Sigmoid colon (tissue), 7 donors: ENCODE results near the gene GCC2. TPM values are rescaled to one million over a fixed set of nuclear protein-coding genes. Genes with fewer than 3 reads are reported as not detected.

ENCODE experiments used
- DNase-seq: peaks from one replicate; pipeline ENCODE4 v3.0.0-alpha.2; 2019
- H3K27ac ChIP-seq, 4 donors: fragments of 200-600 bp; sonication (generic); one replicate each; pipeline ENCODE4 v1.5.1; 2016 to 2019; ENCODE audit warnings: mild to moderate bottlenecking in 1 of 4
- H3K27me3 ChIP-seq, 3 donors: fragments of 200-600 bp; sonication (generic); one replicate each; pipeline ENCODE4 v1.5.1; 2019; ENCODE audit warnings: mild to moderate bottlenecking in 1 of 3
- H3K36me3 ChIP-seq, 4 donors: fragments of 200-600 bp; sonication (generic); one replicate each; pipeline ENCODE4 v1.5.1; 2016 to 2019
- H3K4me1 ChIP-seq, 4 donors: fragments of 200-600 bp; sonication (generic); one replicate each; pipeline ENCODE4 v1.5.1; 2017 to 2019
- H3K4me3 ChIP-seq, 4 donors: fragments of 200-600 bp; sonication (generic); one replicate each; pipeline ENCODE4 v1.5.1; 2017 to 2019; ENCODE audit warnings: mild to moderate bottlenecking in 2 of 4, moderate library complexity in 1 of 4
- H3K9me3 ChIP-seq, 4 donors: fragments of 200-600 bp in 3 of 4; sonication (generic) in 3 of 4; one replicate each; pipeline versions ENCODE4 v1.5.1 to v1.6.1; 2013 to 2019
- EP300 ChIP-seq, 4 donors: sonication (generic); formaldehyde crosslinking; IDR thresholded peaks; one replicate each; pipeline ENCODE4 v1.6.1; 2017; ENCODE audit warnings: antibody characterized with exemption in 4 of 4
- POLR2A ChIP-seq, 2 donors: fragments of 450-650 bp; IDR thresholded peaks; one replicate each; pipeline ENCODE4 v1.6.1; 2016; ENCODE audit warnings: antibody characterized with exemption in 2 of 2, mild to moderate bottlenecking in 2 of 2, moderate library complexity in 2 of 2
- POLR2AphosphoS5 ChIP-seq, 4 donors: sonication (generic); formaldehyde crosslinking; IDR thresholded peaks; one replicate each; pipeline ENCODE4 v1.6.1; 2017; ENCODE audit warnings: antibody characterized with exemption in 4 of 4
- WGBS, 2 donors: extraction: QIAGEN DNeasy Blood & Tissue Kit; methylation state at CpG; one replicate each; pipeline ENCODE4 v1.1.7; 2013; 5-methylcytosine and 5-hydroxymethylcytosine counted together
- intact Hi-C: fragments of 100-400 bp; cut with DNase I; formaldehyde crosslinking; loops from one replicate; pipeline ENCODE4 v1.15.1; 2023
- polyA plus RNA-seq, 3 donors: library from polyadenylated mRNA; stranded (reverse); fragments of 200-250 nt; gene quantifications; one replicate each; pipeline ENCODE4 v1.2.3, GENCODE V29; 2013
- total RNA-seq, 4 donors: library from RNA; depleted of rRNA; stranded (reverse); fragments of >200 nt; gene quantifications; one replicate each; pipeline ENCODE4 v1.1.0, GENCODE V29; 2016
- TF ChIP-seq, protein P1 (sequence below), 4 experiments: fragments of 450-650 bp in 3 of 4; fragments of 200-600 bp in 1 of 4; IDR thresholded peaks; one replicate each; pipeline ENCODE4 v1.5.1; 2016 to 2019; ENCODE audit warnings: antibody characterized with exemption in 4 of 4, mild to moderate bottlenecking in 3 of 4, moderate library complexity in 2 of 4
- donor health status: healthy with polysubstance abuse.
- donor health status: Bipolar disorder and iron deficiency.
- donor health status: healthy.

Gene GCC2
- total and polyA plus RNA-seq, 7 donors: 18.0 to 47.1 (median 29.6) TPM

DNA sequence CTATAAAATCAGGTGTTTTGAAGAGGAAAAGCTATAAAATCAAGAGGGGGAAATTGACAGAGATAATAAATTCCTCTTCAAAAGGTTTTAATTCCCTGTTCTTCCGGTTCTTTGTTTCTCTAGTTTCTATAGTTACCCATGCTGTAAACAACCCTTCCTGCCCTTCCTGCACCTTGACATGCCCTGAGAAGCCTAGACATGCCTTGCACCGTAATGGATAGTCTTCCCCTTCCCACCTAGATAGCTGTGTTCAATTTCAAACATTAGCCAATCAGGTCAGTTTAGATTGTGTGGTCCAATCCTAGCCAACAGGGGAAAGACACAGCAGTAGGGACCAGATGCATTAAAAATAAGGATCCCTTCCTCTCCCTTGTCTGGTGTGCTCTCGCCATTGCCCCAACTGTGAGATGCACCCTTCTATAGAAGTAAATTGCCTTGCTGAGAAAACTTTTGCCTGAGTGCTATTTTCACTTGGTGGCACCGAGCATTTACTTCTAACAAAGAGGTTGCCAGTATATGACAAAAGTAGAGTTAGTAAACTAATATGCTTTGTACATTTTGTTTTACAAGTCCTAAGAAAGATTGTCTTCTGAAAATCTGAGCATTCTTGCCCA lies 44.1 kb upstream of the GCC2 start:
- Histone ChIP-seq H3K36me3 (no peaks in the 10 kb centered on the region), H3K27ac (no peak overlapping the region), H3K27me3 (no peaks in the 10 kb centered on the region), H3K4me3 (no peak overlapping the region), H3K9me3 (peaks cover 0 to 8% (median 4%) of the 10 kb centered on the region in 4 donors), H3K4me1 (no peaks in the 10 kb centered on the region)
- 63 to 81% methylated on average over 4 of the region's 4 CpGs for WGBS, 2 donors
- intact Hi-C loops: no loop called here
- no peak for DNase-seq
- TF ChIP-seq, protein P1, sequence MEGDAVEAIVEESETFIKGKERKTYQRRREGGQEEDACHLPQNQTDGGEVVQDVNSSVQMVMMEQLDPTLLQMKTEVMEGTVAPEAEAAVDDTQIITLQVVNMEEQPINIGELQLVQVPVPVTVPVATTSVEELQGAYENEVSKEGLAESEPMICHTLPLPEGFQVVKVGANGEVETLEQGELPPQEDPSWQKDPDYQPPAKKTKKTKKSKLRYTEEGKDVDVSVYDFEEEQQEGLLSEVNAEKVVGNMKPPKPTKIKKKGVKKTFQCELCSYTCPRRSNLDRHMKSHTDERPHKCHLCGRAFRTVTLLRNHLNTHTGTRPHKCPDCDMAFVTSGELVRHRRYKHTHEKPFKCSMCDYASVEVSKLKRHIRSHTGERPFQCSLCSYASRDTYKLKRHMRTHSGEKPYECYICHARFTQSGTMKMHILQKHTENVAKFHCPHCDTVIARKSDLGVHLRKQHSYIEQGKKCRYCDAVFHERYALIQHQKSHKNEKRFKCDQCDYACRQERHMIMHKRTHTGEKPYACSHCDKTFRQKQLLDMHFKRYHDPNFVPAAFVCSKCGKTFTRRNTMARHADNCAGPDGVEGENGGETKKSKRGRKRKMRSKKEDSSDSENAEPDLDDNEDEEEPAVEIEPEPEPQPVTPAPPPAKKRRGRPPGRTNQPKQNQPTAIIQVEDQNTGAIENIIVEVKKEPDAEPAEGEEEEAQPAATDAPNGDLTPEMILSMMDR (IDR thresholded peaks at IDR 0.05): no peak
- TF ChIP-seq POLR2A (IDR thresholded peaks at IDR 0.05) (no peak), EP300 (IDR thresholded peaks at IDR 0.05) (no peak), POLR2AphosphoS5 (IDR thresholded peaks at IDR 0.05) (no peak)

DNA sequence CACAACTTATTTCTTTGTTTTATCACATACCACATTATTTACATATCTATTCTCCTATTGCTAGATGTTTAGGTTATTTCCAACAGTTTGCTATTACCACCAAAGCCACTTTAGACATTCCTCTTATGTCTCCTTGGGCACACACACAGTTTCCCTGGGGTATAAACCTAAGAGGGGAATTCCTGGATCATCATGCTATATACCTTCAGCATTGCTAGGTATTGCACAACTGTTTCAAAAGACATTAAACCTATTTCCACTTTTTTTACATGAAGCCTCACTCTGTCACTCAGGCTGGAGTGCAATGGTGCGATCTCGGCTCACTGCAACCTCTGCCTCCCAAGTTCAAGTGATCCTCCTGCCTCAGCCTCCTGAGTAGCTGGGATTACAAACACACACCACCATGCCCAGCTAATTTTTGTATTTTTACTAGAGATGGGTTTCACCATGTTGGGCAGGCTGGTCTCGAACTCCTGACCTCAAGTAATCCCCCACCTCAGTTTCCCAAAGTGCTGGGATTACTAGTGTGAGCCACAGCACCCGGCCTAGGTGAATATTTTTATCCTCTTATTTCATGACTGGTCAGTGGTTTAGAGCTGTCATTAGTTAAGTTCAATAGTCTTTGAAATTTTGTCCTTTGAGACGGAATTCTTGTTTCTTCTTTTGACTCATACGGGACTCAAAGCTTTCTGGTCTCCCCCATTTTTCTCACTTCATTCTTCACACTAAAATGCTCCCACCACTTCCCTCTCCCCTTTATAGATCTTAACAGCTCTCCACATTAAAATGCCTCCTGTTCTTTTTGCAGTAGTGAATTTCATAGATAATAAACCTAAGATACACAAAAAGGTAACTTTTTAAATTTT lies 40.9 kb upstream of the GCC2 start:
- TF ChIP-seq POLR2AphosphoS5 (IDR thresholded peaks at IDR 0.05) (no peak), POLR2A (IDR thresholded peaks at IDR 0.05) (no peak), EP300 (IDR thresholded peaks at IDR 0.05) (no peak)
- TF ChIP-seq, protein P1 (IDR thresholded peaks at IDR 0.05): no peak
- no peaks in the 10 kb centered on the region for H3K27me3 ChIP-seq
- H3K9me3 ChIP-seq: peaks cover 0 to 7% (median 3%) of the 10 kb centered on the region in 4 donors
- no peak overlapping the region for H3K4me3 ChIP-seq
- H3K27ac ChIP-seq: no peak overlapping the region
- no peaks in the 10 kb centered on the region for H3K4me1 ChIP-seq
- DNase-seq: no peak
- H3K36me3 ChIP-seq: no peaks in the 10 kb centered on the region
- WGBS, 2 donors: 88 to 90% methylated on average over 6 of the region's 6 CpGs
- intact Hi-C loops: no loop called here

DNA sequence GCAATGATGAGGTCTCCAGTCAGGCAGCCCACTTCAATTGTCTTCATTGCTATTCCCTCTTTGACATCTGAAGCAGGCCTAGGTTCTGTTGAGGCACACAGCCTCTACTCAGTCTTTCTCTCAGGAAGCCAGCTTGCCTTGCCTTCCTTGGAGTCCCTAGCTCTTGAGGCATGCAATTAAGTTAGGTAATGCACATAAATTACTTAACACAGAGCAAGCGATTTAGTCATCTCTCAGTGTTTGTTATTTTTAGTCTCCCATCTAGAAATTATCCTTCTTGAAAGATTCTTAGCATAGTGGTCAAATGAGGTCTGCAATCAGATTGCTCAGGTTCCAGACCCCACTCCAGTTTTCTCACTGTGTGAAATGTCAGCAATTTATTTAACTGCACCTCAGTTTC lies 39.2 kb upstream of the GCC2 start:
- no peaks in the 10 kb centered on the region for H3K36me3 ChIP-seq
- WGBS, 2 donors: 85% methylated on average over 1 of the region's 1 CpG
- no peak overlapping the region for H3K4me3 ChIP-seq
- no peaks in the 10 kb centered on the region for H3K4me1 ChIP-seq
- H3K27me3 ChIP-seq: no peaks in the 10 kb centered on the region
- intact Hi-C loops: no loop called here
- TF ChIP-seq POLR2AphosphoS5 (IDR thresholded peaks at IDR 0.05) (no peak), POLR2A (IDR thresholded peaks at IDR 0.05) (no peak), EP300 (IDR thresholded peaks at IDR 0.05) (no peak)
- TF ChIP-seq, protein P1 (IDR thresholded peaks at IDR 0.05): no peak
- H3K9me3 ChIP-seq: peaks cover 0 to 7% (median 2%) of the 10 kb centered on the region in 4 donors
- DNase-seq: no peak
- H3K27ac ChIP-seq: no peak overlapping the region

DNA sequence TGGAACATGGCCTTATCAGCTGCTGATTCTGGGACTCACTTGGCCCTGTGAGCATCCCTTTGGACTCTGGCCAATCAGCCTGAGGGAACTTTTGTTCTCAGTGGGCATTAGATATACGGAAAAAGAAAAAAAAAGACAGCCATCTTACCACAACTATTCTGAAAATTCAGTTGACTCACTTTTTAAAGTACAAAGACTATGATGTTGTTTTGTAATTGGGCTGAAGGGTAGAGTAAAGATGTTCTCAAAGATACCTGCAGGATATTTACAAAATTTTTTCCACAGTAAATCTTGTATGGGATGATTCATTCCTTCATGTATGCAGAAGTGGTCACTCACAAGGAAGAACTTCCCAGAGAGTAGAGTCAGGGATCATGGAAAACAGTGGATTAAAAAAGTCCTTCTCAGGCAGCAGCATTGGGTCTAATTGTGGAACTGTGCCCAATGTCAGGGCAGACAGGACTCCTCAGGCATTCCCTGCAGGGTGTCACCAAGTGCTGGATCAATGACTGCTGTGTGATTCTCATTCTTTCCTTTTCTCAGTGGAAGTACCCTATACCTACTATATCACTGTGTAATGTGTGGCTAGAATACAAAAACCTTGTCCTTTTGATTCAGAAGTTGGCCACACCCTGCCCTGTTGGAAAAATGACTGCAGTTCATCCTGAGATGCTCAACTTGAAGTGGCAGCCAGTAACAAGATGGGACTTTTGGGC lies 35.9 kb upstream of the GCC2 start:
- no peak for DNase-seq
- Histone ChIP-seq H3K36me3 (no peaks in the 10 kb centered on the region), H3K27ac (no peak overlapping the region), H3K4me3 (no peak overlapping the region), H3K27me3 (no peaks in the 10 kb centered on the region), H3K9me3 (no peaks in the 10 kb centered on the region), H3K4me1 (no peaks in the 10 kb centered on the region)
- intact Hi-C loops: no loop called here
- TF ChIP-seq POLR2A (IDR thresholded peaks at IDR 0.05) (no peak), EP300 (IDR thresholded peaks at IDR 0.05) (no peak), POLR2AphosphoS5 (IDR thresholded peaks at IDR 0.05) (no peak)
- TF ChIP-seq, protein P1 (IDR thresholded peaks at IDR 0.05): no peak
- 73 to 88% methylated on average over 1 of the region's 1 CpG for WGBS, 2 donors
